ENCODE results near the gene TMEM256.
A peak's percentile ranks its signal among the peaks of the same experiment; 100 is the strongest.

The TMEM256 gene

DNA sequence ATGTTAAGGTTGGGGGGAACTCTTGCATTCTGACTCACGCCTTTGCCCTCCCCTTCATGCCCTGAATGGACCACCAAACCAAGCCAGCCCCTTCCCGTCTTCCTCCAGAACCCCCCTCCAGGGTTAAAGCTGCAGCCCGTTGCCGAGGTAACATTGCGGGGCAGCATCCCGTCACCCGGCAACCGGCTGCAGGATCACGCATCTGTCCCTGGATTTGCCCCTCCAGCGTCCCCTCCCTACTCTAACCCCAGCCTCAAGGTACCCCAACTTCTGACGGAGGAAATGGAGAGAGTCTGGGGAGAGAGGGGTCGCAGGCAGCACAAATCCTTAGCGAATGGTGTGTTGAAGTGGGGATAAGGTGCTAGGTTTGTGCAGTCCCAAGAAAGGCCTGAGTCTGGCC, 3.2 kb upstream of the TMEM256 start:
- no peak for DNase-seq

DNA sequence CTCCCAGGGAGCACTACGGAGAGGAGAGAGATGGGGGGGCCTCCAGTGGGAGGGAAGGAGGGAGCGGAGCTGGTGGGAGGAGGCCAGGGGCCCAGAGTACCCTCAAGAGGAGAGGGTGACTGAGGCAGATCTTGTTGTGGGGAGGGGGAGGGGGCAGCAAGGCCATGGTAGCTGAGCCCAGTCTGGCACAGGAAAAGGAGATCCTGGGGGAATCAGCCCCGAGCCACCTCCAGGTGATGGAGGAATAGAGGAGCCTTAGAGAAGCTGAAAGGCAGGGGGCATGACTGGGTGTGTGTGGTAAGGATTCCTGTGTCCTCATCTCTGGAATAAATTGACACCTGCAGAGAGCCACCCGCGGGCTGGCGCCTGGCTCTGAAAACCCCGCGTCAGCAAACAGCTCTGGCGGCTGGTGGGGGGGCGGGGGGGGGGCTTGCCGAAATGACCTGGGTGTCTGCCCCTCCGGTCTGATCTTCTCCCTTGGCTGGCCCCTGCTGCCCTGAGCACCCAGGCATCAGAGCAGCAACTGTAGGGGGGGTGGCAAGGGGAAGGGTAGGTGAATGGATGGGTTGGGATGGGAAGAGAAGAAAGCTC, 2.4 kb upstream of the TMEM256 start:
- no peak for DNase-seq

DNA sequence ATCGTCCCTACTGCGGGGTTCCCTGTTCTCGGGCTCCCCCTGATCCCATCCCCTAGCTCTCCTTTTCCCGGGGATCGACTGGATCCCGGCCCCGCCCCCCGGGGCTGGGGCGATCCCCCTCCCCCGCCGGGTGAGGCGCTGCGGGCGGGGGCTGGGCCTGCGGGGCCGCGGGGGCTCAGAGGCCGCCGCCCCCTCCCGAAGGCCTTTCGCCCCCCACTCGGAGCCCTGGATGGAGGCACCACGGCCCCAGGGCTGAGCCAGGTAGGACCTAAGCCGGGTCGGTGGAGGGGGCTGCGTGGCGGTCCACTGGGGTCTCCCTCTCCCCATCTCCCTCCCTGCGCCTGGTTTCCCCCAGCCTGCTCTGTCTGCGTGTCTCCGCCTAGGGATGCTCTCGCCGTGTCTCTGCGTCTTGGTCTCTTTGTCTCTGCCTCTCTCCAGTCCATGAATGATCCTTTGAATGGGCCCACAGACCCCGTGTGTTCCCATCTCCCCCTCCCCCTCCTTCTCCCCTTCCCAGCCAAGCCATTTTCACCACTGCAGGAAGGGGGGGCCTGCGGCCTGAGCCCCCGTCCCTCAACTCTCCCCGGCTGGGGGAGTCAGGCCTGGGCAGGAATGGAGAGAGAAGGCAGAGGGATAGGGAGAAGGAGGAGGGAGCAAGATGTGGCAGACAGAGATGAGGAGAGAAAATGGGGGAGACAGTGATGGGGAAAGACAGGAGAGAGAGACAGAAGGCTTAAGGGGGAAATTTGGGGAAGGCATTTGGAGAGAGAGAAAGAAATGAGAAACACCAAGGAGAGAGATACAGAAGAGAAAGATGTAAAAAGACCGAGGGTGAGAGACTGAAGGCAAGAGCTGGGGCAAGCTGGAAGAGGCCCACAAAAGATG, 1.7 kb upstream of the TMEM256 start:
- no peak for DNase-seq

DNA sequence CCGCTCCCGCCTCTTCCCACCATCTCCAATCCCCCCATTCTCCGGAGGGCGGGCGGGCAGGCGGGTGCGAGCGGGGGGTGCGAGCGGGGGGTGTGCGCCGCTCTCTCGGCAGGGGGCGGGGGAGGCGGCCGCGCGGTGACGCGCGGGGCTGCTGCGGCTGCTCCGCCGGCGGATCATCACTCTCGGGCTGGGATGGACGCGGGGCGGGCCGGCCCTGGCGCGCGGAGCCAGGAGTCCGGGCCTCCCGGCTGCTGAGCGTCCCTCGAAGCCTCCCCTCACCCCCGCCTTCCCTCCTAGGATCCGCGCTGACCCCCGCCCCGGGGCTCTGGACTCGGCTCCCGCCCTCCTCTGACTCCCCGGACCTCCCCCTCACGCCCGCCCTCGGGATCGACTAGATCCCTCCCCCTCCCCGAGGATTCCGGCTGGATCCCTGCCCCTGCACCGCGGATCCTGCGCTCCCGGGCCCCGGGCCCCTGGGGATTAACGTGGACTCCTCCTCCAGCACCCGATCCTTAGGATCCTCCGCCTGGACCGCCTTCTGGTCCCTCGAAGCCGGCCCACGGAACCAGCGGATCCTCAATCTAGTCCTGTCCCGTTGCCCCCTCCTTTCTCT, 946 bp upstream of the TMEM256 start:
- no peak for DNase-seq

DNA sequence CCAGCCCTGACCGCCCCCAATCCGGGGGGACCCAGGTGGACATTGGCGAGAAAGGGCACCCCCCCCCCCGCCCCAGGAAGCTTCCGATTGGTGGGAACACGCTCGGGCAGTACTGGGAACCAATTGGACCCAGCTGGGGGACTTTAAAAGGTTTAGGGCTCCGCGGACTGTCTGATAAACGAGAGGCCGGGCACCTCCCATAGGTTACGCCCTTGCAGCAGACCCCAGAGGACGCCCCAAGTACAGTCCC, 245 bp downstream of the TMEM256 start:
- DNase-seq: no peak

DNA sequence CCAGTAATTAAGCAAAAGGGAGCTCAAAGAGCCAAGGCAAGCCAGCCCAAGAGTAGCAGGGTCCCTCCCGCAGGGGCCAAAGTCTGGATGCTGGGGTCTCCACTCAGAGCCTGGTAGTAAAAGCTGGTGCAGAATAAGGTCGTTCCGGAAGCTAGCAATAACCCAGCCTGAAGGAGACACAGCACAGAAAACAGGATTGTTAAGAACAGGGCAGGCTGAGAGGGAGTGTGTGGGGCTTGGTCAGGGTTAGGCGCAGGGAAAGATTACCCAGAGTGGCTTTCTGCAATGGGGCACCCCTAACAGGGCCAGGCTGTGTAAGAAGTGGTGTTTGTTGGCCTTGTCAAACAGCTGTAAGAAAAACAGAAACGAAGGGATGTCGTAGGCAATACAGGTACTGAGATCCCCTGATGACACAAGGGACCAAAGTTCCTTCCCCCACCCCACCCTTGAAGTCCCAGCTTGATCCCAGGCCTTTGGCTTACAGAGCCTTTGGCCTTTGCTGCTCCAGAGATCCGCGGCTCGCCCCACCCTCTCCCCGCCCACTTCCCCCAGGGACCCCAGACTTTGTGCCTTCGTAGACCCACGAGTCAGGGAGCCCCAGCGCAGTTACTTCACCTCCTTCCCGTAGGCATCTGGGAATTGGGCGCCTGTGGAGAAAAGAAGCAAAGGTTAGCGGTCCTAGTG, 712 bp downstream of the TMEM256 start:
- DNase-seq: no peak

DNA sequence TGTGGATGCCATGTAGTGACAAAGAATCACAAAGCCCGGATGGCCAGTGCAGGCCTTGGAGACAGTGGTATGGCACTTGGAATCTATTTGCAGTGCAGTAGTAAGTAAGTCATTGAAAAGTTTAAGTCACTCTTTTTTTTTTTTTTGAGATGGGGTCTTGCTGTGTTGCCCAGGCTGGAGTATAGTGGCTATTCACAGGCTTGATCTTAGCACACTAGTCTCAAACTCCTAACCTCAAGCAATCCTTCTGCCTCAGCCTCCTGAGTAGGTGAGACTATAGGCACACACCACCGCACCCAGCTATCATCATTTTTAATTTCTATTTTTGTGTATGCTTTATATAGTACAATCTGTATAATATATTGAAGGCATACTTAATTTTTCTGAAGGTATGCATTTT, 5.3 kb downstream of the TMEM256 start:
- DNase-seq: no peak

DNA sequence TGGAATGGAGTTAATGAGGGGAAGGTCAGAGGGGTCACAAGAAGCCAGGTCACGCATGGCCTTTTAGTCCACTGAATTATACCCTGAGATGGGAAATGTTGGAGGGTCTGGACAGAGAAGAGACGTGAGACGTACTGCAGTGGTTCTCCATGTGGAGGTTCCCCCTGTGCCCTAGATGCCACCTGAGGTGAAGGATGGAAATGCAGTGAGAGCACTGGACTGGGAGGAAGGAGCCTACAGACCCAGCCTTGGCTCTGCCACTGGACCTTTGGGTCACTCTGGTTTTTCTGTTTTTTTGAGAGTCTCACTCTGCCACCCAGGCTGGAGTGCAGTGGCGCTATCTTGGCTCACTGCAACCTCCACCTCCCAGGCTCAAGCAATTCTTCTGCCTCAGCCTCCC, 7.8 kb downstream of the TMEM256 start:
- no peak for DNase-seq

DNA sequence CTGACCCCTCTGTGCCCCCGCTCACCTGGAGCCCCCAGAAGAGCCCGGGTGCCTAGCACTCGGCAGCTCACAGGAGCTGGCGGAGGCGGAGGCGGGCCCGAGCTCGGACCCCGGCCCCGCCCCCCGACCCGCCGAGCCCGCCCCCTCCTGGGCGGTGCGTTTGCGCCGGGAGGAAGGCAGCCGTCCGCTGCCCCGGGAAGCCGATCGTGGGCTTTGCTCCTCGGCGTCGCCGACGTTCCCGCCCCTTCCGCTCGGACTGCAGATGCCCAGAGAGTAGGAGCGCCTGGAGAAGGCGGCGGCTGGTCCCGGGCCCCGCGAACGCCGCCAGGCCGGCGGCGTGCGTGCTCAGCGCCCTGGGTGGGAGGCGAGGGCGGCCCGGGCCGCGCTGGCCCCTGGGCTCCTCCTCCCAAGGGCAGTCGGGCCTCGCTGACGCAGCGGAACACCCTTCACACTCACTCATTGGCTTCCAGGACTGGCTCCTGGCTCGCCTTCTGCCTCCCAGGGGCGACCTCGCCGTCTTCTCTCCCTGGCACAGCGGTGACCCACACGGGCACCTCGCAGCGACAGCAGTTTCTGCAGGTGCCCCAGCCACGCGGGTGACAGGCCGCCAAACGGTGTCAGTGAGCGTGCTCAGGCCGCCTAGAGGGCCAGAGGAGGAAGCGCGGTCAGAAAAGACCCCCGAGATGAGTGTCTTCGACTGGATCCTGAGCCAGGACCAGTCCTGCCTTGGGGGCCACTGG, 9.3 kb downstream of the TMEM256 start, which contains the start of gene PLSCR3:
TSS of gene PLSCR3 (minus strand) at position 74 of the 740 bp plus-strand sequence. CDS start 415 bp downstream, outside the sequence.
- peak; percentile 78 for DNase-seq

DNA sequence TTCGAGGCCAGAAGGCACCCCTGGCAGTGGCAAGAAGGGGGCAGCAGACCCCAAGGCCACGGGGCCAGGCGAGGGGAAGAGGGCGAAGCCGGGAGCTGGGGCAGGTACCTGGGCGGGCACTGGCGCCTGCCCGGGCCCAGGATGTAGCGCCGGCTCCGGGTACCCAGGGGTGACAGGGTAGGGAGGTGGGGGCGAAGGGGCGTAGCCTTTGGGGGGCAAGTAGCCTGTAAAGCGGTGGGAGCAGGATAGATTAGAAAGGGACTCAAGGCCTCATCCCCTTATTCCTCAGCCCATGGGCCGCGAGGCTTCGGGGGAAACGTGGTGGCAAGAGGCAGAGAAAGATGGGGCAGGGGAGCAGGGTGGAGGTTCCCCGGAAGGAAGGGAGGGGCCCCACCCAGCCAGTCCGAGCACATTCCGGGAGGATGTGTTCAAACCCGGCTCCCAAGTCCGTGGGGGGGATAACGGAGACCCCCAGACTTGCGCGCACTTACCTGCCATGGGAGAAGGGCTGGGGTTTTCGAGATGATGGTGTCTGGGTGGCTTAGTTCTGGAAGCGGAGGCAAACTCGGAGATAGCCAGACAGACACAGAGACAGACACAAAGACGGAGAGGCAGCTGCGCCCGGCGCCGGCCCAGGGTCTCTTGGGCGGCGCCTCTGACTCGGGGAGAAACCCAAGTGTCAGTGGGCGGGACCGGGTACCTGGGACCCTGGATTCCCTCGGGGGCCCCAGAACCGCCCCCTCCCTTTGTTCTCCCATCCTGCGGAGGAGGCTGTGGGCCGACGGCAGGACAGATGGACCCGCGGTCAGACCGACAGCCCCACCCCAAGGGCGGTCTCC, 10.1 kb downstream of the TMEM256 start:
- no peak for DNase-seq

DNA sequence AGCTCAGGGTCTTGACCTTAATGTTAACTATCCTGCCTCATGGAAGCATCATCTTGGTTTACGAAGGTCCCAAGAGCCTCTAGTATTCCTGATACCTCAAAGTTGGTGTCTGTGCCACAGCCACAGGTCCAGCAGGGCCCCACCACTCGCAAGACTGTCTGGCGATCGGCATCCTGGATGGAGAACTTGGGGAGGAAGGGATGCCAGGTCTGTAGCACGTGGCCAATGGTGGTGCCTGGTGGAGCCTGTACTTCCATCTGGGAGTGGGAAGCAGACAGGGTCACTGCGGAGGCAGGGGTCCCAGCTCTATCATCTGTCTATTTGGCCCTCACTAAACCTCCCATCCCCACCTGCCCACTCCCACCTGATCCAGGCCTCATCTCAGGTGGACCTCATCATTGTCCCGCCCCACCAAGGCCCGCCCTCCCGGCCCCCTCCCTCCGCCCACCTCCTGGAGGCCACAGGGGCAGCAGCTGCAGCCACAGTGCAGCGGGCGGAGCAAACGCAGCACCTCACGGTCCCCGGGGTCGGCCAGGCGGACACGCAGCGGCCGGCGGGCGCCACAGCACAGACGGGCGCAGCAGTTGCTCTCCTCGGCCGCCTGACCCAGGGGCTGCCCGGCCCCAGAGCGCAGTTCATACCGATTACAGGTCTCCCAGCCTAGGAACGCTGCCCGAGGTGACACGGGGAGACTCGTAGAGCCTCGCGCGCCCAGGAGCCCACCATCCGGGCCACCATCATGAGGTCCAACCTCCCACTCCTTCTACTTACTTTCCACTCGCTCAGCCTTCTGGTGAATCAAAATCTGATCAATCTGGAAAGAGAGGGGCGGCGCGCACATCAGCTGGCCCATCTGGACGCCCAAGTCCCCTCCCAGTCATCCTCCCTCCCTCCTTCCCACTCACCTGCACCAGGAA, 10.9 kb downstream of the TMEM256 start:
- no peak for DNase-seq

DNA sequence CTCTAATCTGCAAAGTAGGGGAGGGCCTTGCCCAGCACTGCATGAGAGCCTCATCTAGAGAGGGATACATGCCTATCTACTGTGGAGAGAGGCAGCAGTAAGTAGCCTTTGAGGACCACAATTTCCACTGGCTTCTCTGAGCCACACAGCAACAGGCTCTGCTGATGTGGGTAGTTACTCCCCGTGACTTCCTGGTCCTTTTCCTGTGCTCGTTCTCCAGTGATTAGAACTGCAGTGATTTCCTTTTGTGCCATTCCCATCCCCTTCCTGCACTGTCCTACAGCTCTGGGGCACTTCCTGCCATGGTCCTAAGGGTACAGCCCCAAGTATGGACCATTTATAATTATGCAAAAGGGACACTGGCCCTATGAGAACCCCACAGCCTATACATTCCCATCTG, 12.6 kb downstream of the TMEM256 start:
- no peak for DNase-seq

DNA sequence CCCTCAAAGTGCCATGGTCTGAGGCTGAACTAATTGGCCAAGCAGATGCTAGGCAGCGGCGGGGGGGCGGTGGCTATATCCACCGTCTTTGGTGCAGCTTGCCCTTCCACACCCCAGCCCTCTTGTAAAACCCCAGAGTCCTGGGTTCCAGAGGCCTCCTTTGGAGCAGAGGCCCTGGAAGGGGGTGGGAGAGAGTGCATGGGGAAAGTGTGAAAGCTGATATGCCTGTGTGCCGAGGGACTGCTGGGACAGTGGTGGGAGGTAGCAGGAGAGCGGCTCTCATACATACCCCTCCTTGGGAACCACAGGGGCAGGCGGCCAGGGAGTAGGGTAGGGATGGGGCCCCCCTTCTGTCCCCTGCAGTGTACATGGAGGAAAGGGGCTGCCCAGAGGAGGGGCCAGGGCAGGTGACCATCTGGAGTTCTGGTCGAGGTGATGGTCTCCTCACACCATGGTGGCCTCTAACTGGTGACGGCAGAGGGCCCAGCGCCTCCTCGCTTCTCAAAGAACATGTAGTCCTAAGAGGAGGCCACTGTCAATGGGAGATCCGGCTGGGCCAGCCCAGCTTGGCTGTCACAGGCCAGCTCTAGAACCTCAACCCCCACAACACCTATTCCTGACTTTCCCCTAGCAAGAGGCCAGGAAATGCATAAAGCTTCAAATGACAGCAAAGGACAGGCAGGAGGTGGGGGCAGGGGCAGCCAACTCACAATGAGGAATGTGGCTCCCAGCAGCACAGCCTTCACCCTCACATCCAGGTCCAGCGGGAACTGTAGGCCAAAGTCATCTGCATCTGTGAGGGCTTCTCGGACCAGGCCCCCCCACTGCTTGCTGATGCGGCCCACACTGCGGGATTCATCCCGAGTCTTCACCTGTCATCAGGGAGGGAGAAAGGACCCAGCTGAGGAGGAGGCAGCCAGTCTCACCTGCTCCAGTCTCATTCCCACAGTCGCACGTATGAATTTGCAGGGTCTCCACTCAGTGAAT, 13.7 kb downstream of the TMEM256 start:
- DNase-seq: no peak

DNA sequence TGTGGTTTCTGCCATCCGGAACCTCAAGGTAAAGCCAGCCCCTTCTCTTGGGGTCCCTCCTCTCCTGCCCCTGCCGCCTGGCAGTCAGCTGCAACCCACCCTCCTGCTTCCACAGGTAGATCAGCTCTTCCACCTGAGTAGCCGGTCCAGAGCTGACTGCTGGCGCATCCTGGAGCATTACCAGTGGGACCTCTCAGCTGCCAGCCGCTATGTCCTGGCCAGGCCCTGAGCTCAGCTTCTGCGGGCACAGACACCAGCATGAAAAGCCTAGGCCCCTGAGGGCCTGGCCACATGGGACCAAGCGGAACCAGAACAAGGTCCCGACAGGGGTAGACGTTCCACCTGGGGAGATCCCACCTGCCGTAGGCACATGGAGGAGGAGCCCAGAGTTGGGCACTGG, 15.0 kb downstream of the TMEM256 start:
- DNase-seq: no peak

DNA sequence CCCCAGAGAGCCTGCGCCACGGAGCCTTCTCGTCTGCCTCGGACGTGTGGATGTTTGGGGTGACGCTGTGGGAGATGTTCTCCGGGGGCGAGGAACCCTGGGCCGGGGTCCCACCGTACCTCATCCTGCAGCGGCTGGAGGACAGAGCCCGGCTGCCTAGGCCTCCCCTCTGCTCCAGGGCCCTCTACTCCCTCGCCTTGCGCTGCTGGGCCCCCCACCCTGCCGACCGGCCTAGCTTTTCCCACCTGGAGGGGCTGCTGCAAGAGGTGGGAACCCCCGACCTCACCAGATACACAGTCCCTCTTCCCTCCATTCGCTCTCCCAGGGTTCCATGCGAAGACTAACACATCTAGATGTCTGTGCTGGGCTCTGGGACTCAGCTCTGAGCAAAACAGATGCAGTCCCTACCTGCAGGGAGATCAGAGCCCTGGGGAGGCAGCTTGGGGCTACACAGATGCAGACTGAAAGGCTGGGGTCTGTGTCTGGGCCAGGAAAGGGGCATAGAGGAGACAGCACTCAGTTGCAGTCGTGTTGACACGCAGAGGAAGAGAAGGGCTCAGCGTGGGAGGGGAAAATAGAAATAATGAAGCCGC, 19.3 kb downstream of the TMEM256 start:
- no peak for DNase-seq

DNA sequence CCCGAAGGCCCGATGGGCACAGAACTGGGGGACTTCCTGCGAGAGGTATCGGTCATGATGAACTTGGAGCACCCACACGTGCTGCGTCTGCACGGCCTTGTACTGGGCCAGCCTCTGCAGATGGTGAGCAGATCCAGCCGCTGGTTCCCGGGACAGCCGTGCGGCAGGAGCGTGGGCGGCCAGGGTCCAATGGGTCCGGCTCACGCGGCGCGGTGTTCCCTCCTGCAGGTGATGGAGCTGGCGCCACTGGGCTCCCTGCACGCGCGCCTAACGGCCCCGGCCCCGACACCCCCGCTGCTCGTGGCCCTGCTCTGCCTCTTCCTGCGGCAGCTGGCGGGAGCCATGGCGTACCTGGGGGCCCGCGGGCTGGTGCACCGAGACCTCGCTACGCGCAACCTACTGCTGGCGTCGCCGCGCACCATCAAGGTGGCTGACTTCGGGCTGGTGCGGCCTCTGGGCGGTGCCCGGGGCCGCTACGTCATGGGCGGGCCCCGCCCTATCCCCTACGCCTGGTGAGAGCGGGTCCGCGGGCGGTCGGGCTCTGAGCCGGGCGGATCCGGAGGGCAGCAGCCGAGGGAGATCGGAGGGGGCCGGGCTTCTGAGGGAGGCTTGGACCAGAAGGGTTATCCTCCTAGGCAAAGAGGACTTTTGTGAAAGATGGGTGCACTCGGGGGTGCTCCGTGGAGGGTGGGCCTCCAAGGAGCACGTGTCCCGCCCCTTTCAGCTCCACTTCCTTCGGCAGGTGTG, 20.0 kb downstream of the TMEM256 start:
- no peak for DNase-seq

DNA sequence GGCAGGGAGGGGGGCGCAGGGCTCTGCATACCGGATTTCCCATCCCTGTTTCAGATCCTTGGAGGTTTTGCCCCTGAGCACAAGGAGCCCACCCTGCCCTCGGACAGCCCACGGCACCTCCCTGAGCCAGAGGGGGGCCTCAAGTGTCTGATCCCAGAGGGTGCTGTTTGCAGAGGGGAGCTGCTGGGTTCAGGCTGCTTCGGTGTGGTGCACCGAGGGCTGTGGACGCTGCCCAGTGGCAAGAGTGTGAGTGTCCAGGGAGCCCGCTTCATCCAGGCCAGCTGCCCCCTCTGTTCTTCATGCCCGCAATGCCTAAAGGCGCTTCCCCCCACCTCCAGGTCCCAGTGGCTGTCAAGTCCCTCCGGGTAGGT, 20.5 kb downstream of the TMEM256 start:
- DNase-seq: no peak

DNA sequence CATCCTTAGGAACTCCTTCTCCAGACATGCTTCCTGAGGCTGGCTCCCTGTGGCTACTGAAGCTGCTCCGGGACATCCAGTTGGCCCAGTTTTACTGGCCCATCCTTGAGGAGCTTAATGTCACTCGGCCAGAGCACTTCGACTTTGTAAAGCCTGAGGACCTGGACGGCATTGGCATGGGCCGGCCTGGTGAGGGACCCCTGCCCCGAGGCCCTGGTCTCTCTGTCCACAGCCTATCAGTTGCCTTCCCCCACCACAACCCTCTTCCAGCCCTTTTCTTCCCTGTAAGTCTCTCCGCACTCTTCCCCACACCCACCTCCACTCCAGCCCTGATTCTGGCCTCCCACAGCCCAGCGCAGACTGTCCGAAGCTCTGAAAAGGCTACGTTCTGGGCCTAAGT, 21.0 kb downstream of the TMEM256 start:
- DNase-seq: no peak

Data from amniotic stem cell (primary cell).